ENCODE data around the gene ANKS1B. TPM values are rescaled to one million over a fixed set of nuclear protein-coding genes. Genes with fewer than 3 reads are reported as not detected.

ANKS1B gene
- total RNA-seq, 1 donor from 2014 or later, result 11.3 TPM

GRCh38 chr12:99281277-99281676, 703.5 kb downstream of the ANKS1B start:
- Mint-ChIP-seq H3K27ac (ENCODE audit: unreplicated experiment) (no peak overlapping the region), H3K36me3 (ENCODE audit: unreplicated experiment) (no peaks in the 10 kb centered on the region), H3K27me3 (ENCODE audit: unreplicated experiment) (no peaks in the 10 kb centered on the region), H3K9me3 (ENCODE audit: unreplicated experiment) (no peaks in the 10 kb centered on the region), H3K4me3 (ENCODE audit: unreplicated experiment) (no peak overlapping the region), H3K4me1 (ENCODE audit: low read depth, unreplicated experiment) (no peaks in the 10 kb centered on the region)
- TF ChIP-seq CTCF (IDR thresholded peaks at IDR 0.05; ENCODE audit: partially characterized antibody, unreplicated experiment), result no peak
- DNase-seq, result no peak

- H3K27ac Mint-ChIP-seq (ENCODE audit: unreplicated experiment), result no peak overlapping the region
- no peaks in the 10 kb centered on the region for H3K36me3 Mint-ChIP-seq (ENCODE audit: unreplicated experiment)
- H3K27me3 Mint-ChIP-seq (ENCODE audit: unreplicated experiment), result no peaks in the 10 kb centered on the region
- H3K4me3 Mint-ChIP-seq (ENCODE audit: unreplicated experiment), result no peak overlapping the region
- TF ChIP-seq CTCF (IDR thresholded peaks at IDR 0.05; ENCODE audit: partially characterized antibody, unreplicated experiment), result no peak
- no peaks in the 10 kb centered on the region for H3K9me3 Mint-ChIP-seq (ENCODE audit: unreplicated experiment)
- no peaks in the 10 kb centered on the region for H3K4me1 Mint-ChIP-seq (ENCODE audit: low read depth, unreplicated experiment)
- no peak for DNase-seq
These were observed 705.8 kb downstream of the ANKS1B start for GRCh38 chr12:99278899-99279298.

- Mint-ChIP-seq H3K36me3 (ENCODE audit: unreplicated experiment) (no peaks in the 10 kb centered on the region), H3K4me3 (ENCODE audit: unreplicated experiment) (no peak overlapping the region), H3K9me3 (ENCODE audit: unreplicated experiment) (no peaks in the 10 kb centered on the region), H3K4me1 (ENCODE audit: low read depth, unreplicated experiment) (no peaks in the 10 kb centered on the region), H3K27ac (ENCODE audit: unreplicated experiment) (no peak overlapping the region), H3K27me3 (ENCODE audit: unreplicated experiment) (no peaks in the 10 kb centered on the region)
- TF ChIP-seq CTCF (IDR thresholded peaks at IDR 0.05; ENCODE audit: partially characterized antibody, unreplicated experiment), result no peak
- DNase-seq, result no peak
These were observed 707.0 kb downstream of the ANKS1B start for GRCh38 chr12:99277591-99278379.

- peaks cover 1% of the 10 kb centered on the region for H3K27me3 Mint-ChIP-seq (ENCODE audit: unreplicated experiment)
- no peaks in the 10 kb centered on the region for H3K4me1 Mint-ChIP-seq (ENCODE audit: low read depth, unreplicated experiment)
- no peak overlapping the region for H3K4me3 Mint-ChIP-seq (ENCODE audit: unreplicated experiment)
- TF ChIP-seq CTCF (IDR thresholded peaks at IDR 0.05; ENCODE audit: partially characterized antibody, unreplicated experiment), result no peak
- H3K27ac Mint-ChIP-seq (ENCODE audit: unreplicated experiment), result no peak overlapping the region
- H3K9me3 Mint-ChIP-seq (ENCODE audit: unreplicated experiment), result no peaks in the 10 kb centered on the region
- H3K36me3 Mint-ChIP-seq (ENCODE audit: unreplicated experiment), result no peaks in the 10 kb centered on the region
- DNase-seq, result no peak
These were observed 713.7 kb downstream of the ANKS1B start for GRCh38 chr12:99271071-99271470.

GRCh38 chr12:99267038-99267437, 717.7 kb downstream of the ANKS1B start:
- no peaks in the 10 kb centered on the region for H3K9me3 Mint-ChIP-seq (ENCODE audit: unreplicated experiment)
- H3K4me3 Mint-ChIP-seq (ENCODE audit: unreplicated experiment), result no peak overlapping the region
- peaks cover 1% of the 10 kb centered on the region for H3K27me3 Mint-ChIP-seq (ENCODE audit: unreplicated experiment)
- H3K4me1 Mint-ChIP-seq (ENCODE audit: low read depth, unreplicated experiment), result no peaks in the 10 kb centered on the region
- no peaks in the 10 kb centered on the region for H3K36me3 Mint-ChIP-seq (ENCODE audit: unreplicated experiment)
- DNase-seq, result no peak
- H3K27ac Mint-ChIP-seq (ENCODE audit: unreplicated experiment), result no peak overlapping the region
- no peak for TF ChIP-seq CTCF (IDR thresholded peaks at IDR 0.05; ENCODE audit: partially characterized antibody, unreplicated experiment)

Data from glutamatergic neuron (in vitro differentiated cells).